Stimulated activated CD8-positive, alpha-beta memory T cell treated with anti-CD3 and anti-CD28 coated beads, Interleukin-12 subunit alpha, Interleukin-12 subunit beta, amount 100 ng/mL, for 4 hours (primary cell): Measurements from ENCODE around the gene BFSP2.
"Not testable (repeated sequence)": the region's sequence is repeated elsewhere in the genome, so short reads cannot be mapped to it uniquely, and the experiment has no call there.

ENCODE experiments used
- DNase-seq: peaks from one replicate; pipeline ENCODE4 v3.0.0-alpha.2; 2020; ENCODE audit warnings: low read depth

BFSP2 gene

DNA sequence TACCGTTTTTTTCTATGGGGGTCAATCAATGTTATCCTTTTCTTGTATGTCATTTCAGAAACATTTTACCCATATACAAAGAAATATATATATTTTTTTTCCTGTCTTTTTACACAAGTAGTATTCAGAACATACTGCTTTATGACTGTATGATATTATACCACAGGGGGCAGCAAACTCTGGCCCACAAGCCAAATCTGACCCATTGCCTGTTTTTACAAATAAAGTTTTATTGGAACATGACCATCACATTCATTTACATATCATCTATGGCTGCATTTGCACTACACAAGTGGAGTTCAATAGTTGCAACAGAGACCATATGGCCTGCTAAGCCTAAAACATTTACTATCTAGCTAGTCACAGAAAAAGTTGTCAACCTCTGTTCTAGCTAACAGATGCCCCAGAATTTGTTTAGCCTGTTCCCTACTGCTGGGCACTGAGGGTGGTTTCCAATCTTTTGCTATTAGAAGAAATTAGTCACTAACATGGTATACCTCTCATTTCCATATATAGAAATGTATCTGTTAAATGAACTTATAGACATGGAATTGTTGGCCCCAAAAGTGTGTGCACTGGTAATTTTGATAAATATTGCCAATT is 57.7 kb downstream of the BFSP2 start:
- no peak for DNase-seq

GRCh38 chr3:133459400-133459799 is 59.5 kb downstream of the BFSP2 start:
- no peak for DNase-seq

- no peak for DNase-seq
Observed at GRCh38 chr3:133460809-133461208, 61.0 kb downstream of the BFSP2 start.

GRCh38 chr3:133461291-133461690 is 61.4 kb downstream of the BFSP2 start:
- DNase-seq = no peak

- no peak for DNase-seq
Observed at GRCh38 chr3:133463347-133463860, 63.5 kb downstream of the BFSP2 start.

DNA sequence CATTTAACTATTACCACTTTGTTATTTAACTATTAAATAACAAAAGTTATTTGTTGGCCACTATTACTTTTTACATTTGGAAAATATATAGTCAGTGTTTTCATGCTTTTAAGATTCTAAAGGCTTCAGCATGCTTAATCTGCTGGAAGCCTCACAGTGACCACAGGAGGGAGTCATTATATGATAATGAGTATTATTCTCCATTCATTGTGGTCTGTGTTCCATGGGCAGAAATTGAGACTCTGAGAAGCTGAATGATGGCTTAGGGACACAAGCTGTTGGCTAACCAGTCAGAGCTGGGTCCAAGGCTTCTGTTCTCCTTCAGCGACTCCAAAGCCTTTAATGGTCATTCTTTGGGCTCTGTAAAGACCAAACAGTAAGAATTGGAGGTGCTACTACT is 64.7 kb downstream of the BFSP2 start:
- DNase-seq = no peak

DNA sequence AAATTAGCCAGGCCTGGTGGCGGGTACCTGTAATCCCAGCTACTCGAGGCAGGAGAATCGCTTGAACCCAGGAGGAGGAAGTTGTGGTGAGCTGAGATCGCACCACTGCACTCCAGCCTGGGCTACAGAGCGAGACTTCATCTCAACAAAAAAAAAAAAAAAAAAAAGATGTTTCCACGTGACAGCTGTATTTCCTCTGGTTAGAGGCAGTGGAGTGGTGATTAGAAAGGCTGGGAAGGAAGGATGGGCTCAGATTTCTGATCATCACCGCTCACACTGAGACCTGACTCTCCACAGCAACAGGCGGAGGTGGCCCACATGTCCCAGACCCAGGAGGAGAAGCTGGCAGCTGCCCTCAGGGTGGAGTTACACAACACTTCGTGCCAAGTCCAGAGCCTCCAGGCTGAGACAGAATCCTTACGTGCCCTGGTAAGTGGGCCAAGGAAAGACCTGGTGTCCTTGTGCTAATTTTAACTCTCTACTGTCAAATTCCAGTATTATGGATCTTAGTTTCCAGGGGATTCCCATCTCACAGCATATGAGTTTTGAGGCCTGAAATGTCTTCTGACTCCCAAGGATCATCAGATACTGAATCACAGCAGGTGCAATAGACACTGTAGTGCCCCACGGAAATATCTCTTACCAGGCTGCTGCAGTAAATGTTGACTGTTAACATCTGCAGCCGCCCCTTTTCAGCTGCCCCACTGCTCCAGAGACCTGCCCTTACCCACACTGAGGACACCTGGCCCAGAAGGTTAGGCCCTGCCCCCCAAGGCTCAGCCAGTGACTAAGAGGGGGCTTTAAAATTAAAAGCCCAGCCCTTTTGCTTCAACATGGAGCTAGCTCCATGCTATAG is 66.9 kb downstream of the BFSP2 start:
- DNase-seq = no peak

DNA sequence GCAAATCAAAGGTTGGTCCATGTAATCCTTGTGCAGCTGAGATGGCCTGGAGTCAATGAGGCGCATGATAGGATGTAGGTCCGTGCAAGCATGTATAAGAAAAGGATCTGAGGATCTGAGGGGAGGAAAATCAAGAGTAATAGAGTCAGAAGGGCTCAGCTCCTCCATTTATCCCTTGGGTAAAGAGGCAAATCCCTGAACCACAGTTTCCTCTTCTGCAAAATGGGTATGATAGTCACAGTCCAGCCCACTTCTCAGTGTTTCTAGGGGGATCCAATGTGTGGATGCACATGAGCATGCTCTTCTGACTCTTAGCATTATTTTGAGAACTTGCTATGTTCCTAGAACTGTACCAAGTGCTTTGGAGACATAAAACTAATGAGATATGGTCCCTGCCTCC is 67.9 kb downstream of the BFSP2 start:
- DNase-seq = no peak

GRCh38 chr3:133468251-133468721 is 68.4 kb downstream of the BFSP2 start:
- no peak for DNase-seq

- DNase-seq = no peak
Observed at GRCh38 chr3:133469140-133469731, 69.4 kb downstream of the BFSP2 start.

DNA sequence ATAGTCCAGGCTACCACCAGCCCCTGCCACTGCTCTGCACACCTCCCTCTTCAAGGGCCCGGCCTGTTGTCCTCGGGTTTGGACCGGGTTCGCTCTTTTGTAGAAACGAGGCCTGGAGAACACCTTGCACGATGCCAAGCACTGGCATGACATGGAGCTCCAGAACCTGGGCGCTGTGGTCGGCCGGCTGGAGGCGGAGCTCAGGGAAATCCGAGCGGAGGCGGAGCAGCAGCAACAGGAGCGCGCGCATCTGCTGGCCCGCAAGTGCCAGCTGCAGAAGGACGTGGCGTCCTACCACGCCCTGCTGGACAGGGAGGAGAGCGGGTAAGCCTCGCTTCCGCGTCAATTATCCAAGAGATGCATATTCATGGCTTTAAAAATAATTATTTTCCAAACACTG is 72.4 kb downstream of the BFSP2 start:
- DNase-seq = no peak

- no peak for DNase-seq
Observed at GRCh38 chr3:133472889-133473288, 73.0 kb downstream of the BFSP2 start.

DNA sequence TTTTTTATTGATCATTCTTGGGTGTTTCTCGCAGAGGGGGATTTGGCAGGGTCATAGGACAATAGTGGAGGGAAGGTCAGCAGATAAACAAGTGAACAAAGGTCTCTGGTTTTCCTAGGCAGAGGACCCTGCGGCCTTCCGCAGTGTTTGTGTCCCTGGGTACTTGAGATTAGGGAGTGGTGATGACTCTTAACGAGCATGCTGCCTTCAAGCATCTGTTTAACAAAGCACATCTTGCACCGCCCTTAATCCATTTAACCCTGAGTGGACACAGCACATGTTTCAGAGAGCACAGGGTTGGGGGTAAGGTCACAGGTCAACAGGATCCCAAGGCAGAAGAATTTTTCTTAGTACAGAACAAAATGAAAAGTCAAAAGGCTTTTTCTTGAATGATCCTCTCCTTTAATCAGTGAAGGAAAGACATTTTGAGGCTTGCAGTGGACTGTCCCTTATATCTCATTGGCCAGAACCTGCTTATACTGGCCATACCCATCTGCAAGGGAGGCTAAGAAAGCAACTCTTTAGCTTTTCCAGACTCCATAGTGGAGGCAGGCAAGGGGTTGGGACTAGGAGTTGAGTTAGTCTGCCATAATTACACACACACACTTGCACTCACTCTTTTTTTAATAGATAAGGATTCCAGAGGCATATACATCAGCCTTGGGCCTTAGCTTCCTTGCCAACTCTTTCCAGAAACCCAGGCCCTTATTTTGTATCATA is 73.8 kb downstream of the BFSP2 start:
- DNase-seq = not testable (repeated sequence)

DNA sequence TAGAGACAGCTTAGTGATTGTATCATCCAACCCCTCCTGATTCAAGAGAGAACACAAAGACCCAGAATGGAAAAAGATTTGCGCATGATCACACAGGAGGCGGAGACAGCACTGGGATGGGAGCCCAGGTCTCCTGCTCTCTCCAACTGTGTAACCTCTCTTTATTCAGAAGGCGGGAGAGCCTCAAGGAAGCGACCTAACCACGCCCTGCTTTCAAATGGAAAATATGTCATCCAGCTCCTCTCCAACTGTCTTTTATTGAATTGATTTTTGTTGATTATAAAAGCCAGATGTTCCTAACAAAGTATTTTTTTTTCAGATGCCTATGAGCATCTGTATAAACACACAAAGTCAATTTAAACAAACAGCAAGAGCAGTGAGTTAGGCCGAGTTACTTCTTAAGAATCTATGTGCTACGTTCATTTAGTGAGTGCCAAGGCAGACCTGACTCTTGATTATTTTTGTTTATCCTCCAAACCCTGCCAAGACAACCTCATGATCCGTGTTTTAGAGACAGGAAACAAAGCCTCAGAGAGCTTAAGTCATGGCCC is 74.5 kb downstream of the BFSP2 start:
- DNase-seq = no peak

DNA sequence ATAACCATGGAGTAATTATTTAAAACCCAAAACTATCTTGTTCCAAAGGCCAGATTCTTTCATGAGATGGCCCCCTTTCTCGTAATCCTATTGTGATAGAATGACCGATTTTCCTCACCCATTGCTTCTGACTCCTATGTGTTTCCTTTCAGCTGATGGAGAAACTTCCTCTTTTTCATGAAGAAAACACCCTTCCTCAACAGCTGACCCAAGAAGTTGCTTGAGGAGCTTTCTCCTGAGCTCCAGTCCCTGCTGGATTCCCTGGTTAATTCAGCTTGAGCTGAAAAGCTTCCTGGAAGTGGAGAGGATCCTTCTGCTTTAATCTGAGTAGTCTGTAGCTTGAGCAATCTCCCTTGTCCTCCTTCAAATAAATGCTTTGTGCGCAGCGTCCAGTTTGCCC is 75.0 kb downstream of the BFSP2 start:
- DNase-seq = no peak

GRCh38 chr3:133475245-133476010 is 75.6 kb downstream of the BFSP2 start:
- no peak for DNase-seq

- DNase-seq = no peak
Observed at GRCh38 chr3:133476971-133477375, 77.1 kb downstream of the BFSP2 start.

DNA sequence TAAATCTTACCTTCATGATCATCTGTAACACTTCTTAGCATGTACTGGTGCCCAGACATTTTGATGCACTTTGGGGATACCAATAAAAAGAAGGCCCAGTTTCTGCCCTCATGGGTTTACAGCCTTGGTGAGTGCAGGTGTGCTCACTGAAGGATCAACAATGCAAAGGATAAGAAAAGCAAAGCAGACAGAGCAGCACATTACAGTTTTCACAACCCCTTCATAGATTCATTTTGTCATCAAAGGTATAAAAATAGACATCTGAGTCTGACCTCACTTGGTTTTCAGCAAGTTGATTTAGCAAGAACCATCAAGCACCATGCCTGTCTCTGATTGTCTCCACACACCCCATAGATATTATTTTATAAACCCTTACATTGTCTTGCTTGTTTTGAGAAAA is 77.6 kb downstream of the BFSP2 start:
- no peak for DNase-seq

DNA sequence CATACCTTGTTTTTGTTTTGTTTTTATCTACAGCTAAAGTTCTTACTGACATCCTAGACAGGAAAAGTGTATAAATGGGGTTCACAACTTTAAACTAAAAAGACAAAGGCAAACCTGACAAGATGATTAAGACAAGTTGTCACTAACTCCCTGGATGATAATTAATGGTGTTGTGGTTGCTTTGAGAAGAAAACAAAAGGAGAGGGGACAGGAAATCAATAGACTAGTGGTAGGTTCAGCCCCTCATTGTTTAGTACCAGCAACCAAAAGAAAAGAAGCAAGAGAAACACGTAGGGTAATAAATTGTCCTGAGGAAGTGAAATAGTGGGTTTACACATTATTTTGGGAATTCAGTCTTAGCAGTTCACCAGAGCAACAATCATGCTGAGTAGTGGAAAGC is 78.8 kb downstream of the BFSP2 start:
- no peak for DNase-seq

GRCh38 chr3:133479401-133479800 is 79.5 kb downstream of the BFSP2 start:
- DNase-seq = no peak
